A549 (cell line): Measurements from ENCODE around the gene VDAC2. TPM values are rescaled to one million over a fixed set of nuclear protein-coding genes. Genes with fewer than 3 reads are reported as not detected.
A peak's percentile ranks its signal among the peaks of the same experiment; 100 is the strongest.

Experiments
- ATAC-seq, 2 experiments: fragments of 200-7000 bp in 1 of 2; fragments of >200 bp in 1 of 2; cut with Nextera tagmentation in 1 of 2; cut with Tn5 transposase in 1 of 2; 3 replicates each; pipeline versions ENCODE4 v1.8.0 to v1.9.1; 2018 to 2020; ENCODE audit warnings: mild to moderate bottlenecking in 1 of 2, moderate library complexity in 1 of 2
- CTCF ChIA-PET: fragments of 300-600 bp; sonication (Branson Sonifier 250); formaldehyde crosslinking; extraction: SDS; loops from one replicate; lab custom pipeline; 2021; ENCODE audit warnings: antibody characterized with exemption, inconsistent platforms; lab: Yijun Ruan, JAX
- POLR2A ChIA-PET: fragments of 350-600 bp; formaldehyde crosslinking; extraction: SDS; loops from one replicate; lab custom pipeline; 2021; ENCODE audit warnings: antibody characterized with exemption, inconsistent platforms; lab: Yijun Ruan, JAX
- DNase-seq, 2 experiments: peaks; one replicate each; pipeline versions ENCODE4 v3.0.0 to v3.0.0-alpha.2; 2011 to 2016; ENCODE audit warnings: low read depth in 1 of 2, low spot score in 1 of 2
- FAIRE-seq: peaks from 2 replicates; lab custom pipeline; 2011; peaks lifted over from hg19 to GRCh38; lab: Jason Lieb, UNC
- H3K27ac ChIP-seq, 2 experiments: fragments of >200 bp; sonication (Bioruptor Twin); formaldehyde crosslinking; 3 replicates each; pipeline ENCODE4 v1.5.1; 2016 to 2017
- H3K4me1 ChIP-seq: fragments of >200 bp; sonication (Bioruptor Twin); formaldehyde crosslinking; 3 replicates; pipeline ENCODE4 v1.6.1; 2016
- H3K4me2 ChIP-seq: fragments of >200 bp; sonication (Bioruptor Twin); formaldehyde crosslinking; 3 replicates; pipeline ENCODE4 v1.6.1; 2016
- H3K4me3 ChIP-seq: fragments of >200 bp; sonication (Bioruptor Twin); formaldehyde crosslinking; 3 replicates; pipeline ENCODE4 v1.5.1; 2016
- H3K9me3 ChIP-seq: fragments of >200 bp; sonication (Bioruptor Twin); formaldehyde crosslinking; 3 replicates; pipeline ENCODE4 v1.6.1; 2016
- EP300 ChIP-seq, 2 experiments: fragments of >200 bp; sonication (Bioruptor Twin); formaldehyde crosslinking; IDR thresholded peaks; 2 replicates in 1 of 2; 3 replicates in 1 of 2; pipeline ENCODE4 v1.6.1; 2016 to 2017
- ESRRA ChIP-seq: fragments of 150-350 bp; IDR thresholded peaks from 2 replicates; pipeline ENCODE4 v1.6.1; 2014; ENCODE audit warnings: mild to moderate bottlenecking, low read length, borderline replicate concordance
- FOSB ChIP-seq: fragments of 250-450 bp; sonication (Bioruptor Pico); IDR thresholded peaks from 2 replicates; pipeline ENCODE4 v1.5.0; 2020; ENCODE audit warnings: mild to moderate bottlenecking, moderate library complexity
- FOSL2 ChIP-seq, 2 experiments: fragments of 450-650 bp in 1 of 2; fragments of >200 bp in 1 of 2; sonication (Bioruptor Twin) in 1 of 2; formaldehyde crosslinking; IDR thresholded peaks; 2 replicates each; pipeline versions ENCODE4 v1.5.0 to v1.6.1; 2016 to 2020; ENCODE audit warnings: mild to moderate bottlenecking in 1 of 2, moderate library complexity in 1 of 2
- HOXA7 ChIP-seq: fragments of 250-450 bp; sonication (Bioruptor Pico); IDR thresholded peaks from 2 replicates; pipeline ENCODE4 v1.5.0; 2020; ENCODE audit warnings: mild to moderate bottlenecking, moderate library complexity
- JUN ChIP-seq, 2 experiments: fragments of >200 bp; sonication (Bioruptor Twin); formaldehyde crosslinking; IDR thresholded peaks; 2 replicates in 1 of 2; 3 replicates in 1 of 2; pipeline ENCODE4 v1.6.1; 2016 to 2017
- MAFK ChIP-seq: fragments of 450-650 bp; IDR thresholded peaks from 2 replicates; pipeline ENCODE4 v1.6.1; 2014; ENCODE audit not compliant: partially characterized antibody
- MYC ChIP-seq: IDR thresholded peaks from 2 replicates; pipeline ENCODE4 v1.6.1; 2012; ENCODE audit warnings: mild to moderate bottlenecking, inconsistent platforms, low read length, improper control_type of control experiment, borderline replicate concordance
- NFE2L2 ChIP-seq: fragments of 150-350 bp; conservative IDR thresholded peaks from 2 replicates; pipeline ENCODE4 v1.6.1; 2014; ENCODE audit warnings: low read length
- NPAS2 ChIP-seq: fragments of 250-450 bp; sonication (Bioruptor Pico); IDR thresholded peaks from 2 replicates; pipeline ENCODE4 v1.8.0; 2022; ENCODE audit warnings: mild to moderate bottlenecking, moderate library complexity, borderline replicate concordance
- PHF8 ChIP-seq: fragments of 200-600 bp; sonication (generic); IDR thresholded peaks from 2 replicates; pipeline ENCODE4 v1.6.1; 2016; ENCODE audit warnings: low read depth, mild to moderate bottlenecking, antibody characterized with exemption, moderate library complexity, borderline replicate concordance
- POLR2AphosphoS2 ChIP-seq: conservative IDR thresholded peaks from 2 replicates; pipeline ENCODE4 v1.6.1; 2012; ENCODE audit warnings: low read length, improper control_type of control experiment, inconsistent platforms
- SMC3 ChIP-seq: fragments of >200 bp; sonication (Bioruptor Twin); formaldehyde crosslinking; IDR thresholded peaks from 3 replicates; pipeline ENCODE4 v1.6.1; 2018; ENCODE audit warnings: inconsistent platforms
- TFCP2L1 ChIP-seq: fragments of 250-450 bp; sonication (Bioruptor Pico); IDR thresholded peaks from 2 replicates; pipeline ENCODE4 v1.5.0; 2021; ENCODE audit warnings: mild to moderate bottlenecking
- ZFP36 ChIP-seq: fragments of 450-650 bp; IDR thresholded peaks from 2 replicates; pipeline ENCODE4 v1.6.1; 2014; ENCODE audit warnings: borderline replicate concordance; ENCODE audit not compliant: partially characterized antibody
- WGBS: methylation state at CpG from one replicate; pipeline ENCODE4 v1.1.6; 2017; ENCODE audit errors: missing lambda C conversion rate; 5-methylcytosine and 5-hydroxymethylcytosine counted together
- polyA plus RNA-seq, 4 experiments: library from polyadenylated mRNA; depleted of rRNA in 3 of 4; stranded (reverse); fragments of >200 nt; fragmentation: RNase III in 1 of 4; extraction: RNeasy Plus Mini Kit Qiagen cat#74134 plus additional on column Dnase treatment in 1 of 4; gene quantifications; 2 replicates in 3 of 4; 3 replicates in 1 of 4; pipeline ENCODE4 v1.2.3, GENCODE V29; 2011 to 2017
- TF ChIP-seq, protein P1 (sequence below): fragments of 250-450 bp; sonication (Bioruptor Pico); IDR thresholded peaks from 2 replicates; pipeline ENCODE4 v1.5.0; 2020; ENCODE audit warnings: low read depth, mild to moderate bottlenecking, moderate library complexity
- TF ChIP-seq, protein P2 (sequence below): fragments of >200 bp; sonication (Bioruptor Twin); formaldehyde crosslinking; IDR thresholded peaks from 2 replicates; pipeline ENCODE4 v1.6.1; 2016
- TF ChIP-seq, protein P3 (sequence below): fragments of >200 bp; sonication (Bioruptor Twin); formaldehyde crosslinking; IDR thresholded peaks from 3 replicates; pipeline ENCODE4 v1.5.1; 2016

Gene VDAC2
- polyA plus RNA-seq, 2 of the 4 experiments (the other 2 are of a cell fraction) = 273 to 285 TPM

DNA sequence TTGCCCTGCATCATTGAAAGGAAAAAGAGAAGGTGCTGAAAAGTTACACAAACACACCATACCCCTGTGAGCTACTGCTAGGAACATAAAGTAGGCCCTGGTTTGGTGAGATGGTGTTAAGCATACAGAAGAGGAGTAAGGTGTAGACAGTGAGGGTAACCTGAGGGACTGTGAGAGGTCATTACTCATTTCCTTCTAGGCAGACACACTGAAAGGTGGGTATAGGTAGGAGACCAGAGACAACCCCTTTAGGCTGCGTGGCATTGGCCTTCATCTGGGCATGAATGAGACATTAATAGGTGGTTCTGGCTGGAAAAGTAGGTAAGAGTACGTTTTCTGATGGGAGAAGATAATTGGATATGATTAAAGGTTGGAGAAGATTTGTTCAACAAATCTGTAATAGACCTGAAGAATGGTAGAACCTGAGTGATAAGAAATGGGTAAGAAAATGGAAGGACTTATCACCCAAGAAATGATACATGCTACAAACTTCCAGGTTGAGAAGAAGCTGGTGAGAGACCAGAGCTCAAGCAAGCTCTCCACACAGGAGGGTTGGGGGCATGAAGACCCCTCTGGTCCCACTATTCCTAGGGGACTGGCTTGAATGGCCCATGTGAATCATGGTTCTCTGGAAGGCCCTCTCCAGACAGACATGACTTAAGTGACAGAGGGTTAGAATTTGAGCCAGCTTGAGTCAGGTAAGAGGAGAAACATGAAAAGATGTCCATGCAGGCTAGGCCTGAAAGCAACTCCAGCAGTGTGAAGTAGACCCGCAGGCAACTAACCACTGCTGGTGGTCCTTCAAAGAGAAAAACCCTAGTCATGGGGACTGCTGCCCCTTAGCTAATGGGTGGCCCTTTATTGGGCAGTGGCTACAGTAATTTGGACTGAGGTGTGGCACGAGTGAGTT, 21.3 kb downstream of the VDAC2 start:
- FAIRE-seq (no peak), DNase-seq (no peak), ATAC-seq (no peak)
- TF ChIP-seq PHF8 (no peak), MYC (no peak), JUN (IDR thresholded peaks at IDR 0.05) (peak in 1 of 2 experiments; percentile 13; a peak in 1 of 5 replicates), POLR2AphosphoS2 (peak; percentile 83; the same call in 1 of the 2 replicates), FOSB (CRISPR knock-in tag) (peak; percentile 59; the same call in 1 of the 2 replicates), TFCP2L1 (CRISPR knock-in tag) (peak; percentile 7; the same call in 1 of the 2 replicates), HOXA7 (CRISPR knock-in tag) (peak; percentile 30), NPAS2 (CRISPR knock-in tag) (no peak)
- TF ChIP-seq, protein P1, sequence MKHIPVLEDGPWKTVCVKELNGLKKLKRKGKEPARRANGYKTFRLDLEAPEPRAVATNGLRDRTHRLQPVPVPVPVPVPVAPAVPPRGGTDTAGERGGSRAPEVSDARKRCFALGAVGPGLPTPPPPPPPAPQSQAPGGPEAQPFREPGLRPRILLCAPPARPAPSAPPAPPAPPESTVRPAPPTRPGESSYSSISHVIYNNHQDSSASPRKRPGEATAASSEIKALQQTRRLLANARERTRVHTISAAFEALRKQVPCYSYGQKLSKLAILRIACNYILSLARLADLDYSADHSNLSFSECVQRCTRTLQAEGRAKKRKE = 0 out of 2 replicates have a peak, but pooled peaks have one; percentile 37
- TF ChIP-seq, protein P2, sequence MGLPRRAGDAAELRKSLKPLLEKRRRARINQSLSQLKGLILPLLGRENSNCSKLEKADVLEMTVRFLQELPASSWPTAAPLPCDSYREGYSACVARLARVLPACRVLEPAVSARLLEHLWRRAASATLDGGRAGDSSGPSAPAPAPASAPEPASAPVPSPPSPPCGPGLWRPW = no peak
- no peaks in the 10 kb centered on the region for H3K9me3 ChIP-seq
- no peak overlapping the region for H3K4me2 ChIP-seq
- H3K27ac ChIP-seq = peak overlapping the region in 1 of 2 experiments; percentile 6; a peak in 1 of 6 replicates
- 81% methylated on average over 4 of the region's 4 CpGs for WGBS
- POLR2A ChIA-PET = interaction anchor here (1.0 to 3.3 kb wide), 3 partner anchors 22 to 120 kb away, joined by 4 to 21 read pairs (median 4); partner anchors contain the start of genes SAMD8 and VDAC2
- CTCF ChIA-PET = interaction anchor here (0.9 to 22.8 kb wide), 10 partner anchors 9 to 118 kb away, joined by 3 to 479 read pairs (median 10); partner anchors contain the start of gene VDAC2
- H3K4me3 ChIP-seq = no peak overlapping the region
- H3K4me1 ChIP-seq = peaks cover 54% of the 10 kb centered on the region

DNA sequence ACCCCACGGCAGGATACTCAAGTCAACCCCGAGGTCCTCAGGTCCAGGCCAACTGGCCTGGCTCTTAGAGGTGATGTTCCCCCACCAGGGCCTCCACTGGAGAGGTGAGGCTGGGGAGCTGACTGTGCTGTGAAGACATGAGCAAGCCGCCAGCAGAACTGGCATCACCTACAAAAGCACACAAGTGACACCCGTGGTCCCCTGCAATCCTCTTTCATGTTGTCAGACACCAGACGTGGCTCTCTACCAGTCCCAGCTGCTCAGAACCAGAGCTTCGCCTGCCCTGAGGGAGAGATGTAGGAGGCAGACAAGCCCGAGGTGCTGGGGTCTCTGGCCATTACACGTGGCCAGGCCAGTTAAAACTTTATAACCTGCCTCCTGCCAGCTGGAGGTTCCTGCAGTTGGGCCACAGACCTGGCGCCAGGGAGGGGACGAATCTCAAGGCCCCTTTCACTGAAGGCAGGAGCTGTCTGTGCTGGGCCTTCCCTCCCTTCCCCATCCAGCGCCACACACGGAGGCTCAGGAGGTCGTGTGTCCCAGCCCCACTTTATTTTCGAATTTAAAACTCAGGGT, 22.9 kb downstream of the VDAC2 start:
- Histone ChIP-seq H3K4me3 (peak overlapping the region; percentile 30), H3K9me3 (no peaks in the 10 kb centered on the region), H3K4me1 (peaks cover 38% of the 10 kb centered on the region), H3K27ac (peak overlapping the region; percentile 70 to 98), H3K4me2 (peak overlapping the region; percentile 99)
- POLR2A ChIA-PET = interaction anchor here (1.0 to 3.3 kb wide), 6 partner anchors 8 to 122 kb away, joined by 3 to 21 read pairs (median 4); partner anchors contain the start of genes SAMD8 and VDAC2
- ATAC-seq (peak; percentile 1 to 5), DNase-seq (no peak), FAIRE-seq (no peak)
- 54% methylated on average over 14 of the region's 14 CpGs for WGBS
- TF ChIP-seq ESRRA = no peak
- TF ChIP-seq EP300 (IDR thresholded peaks at IDR 0.05) = no peak
- no peak for TF ChIP-seq FOSL2 (IDR thresholded peaks at IDR 0.05)
- no peak for TF ChIP-seq FOSL2 (CRISPR knock-in tag; IDR thresholded peaks at IDR 0.05)
- no peak for TF ChIP-seq SMC3
- TF ChIP-seq, protein P1 = no peak
- TF ChIP-seq MAFK = no peak
- TF ChIP-seq ZFP36 = no peak
- TF ChIP-seq FOSB (CRISPR knock-in tag) = no peak
- TF ChIP-seq NFE2L2 = no peak
- TF ChIP-seq, protein P3, sequence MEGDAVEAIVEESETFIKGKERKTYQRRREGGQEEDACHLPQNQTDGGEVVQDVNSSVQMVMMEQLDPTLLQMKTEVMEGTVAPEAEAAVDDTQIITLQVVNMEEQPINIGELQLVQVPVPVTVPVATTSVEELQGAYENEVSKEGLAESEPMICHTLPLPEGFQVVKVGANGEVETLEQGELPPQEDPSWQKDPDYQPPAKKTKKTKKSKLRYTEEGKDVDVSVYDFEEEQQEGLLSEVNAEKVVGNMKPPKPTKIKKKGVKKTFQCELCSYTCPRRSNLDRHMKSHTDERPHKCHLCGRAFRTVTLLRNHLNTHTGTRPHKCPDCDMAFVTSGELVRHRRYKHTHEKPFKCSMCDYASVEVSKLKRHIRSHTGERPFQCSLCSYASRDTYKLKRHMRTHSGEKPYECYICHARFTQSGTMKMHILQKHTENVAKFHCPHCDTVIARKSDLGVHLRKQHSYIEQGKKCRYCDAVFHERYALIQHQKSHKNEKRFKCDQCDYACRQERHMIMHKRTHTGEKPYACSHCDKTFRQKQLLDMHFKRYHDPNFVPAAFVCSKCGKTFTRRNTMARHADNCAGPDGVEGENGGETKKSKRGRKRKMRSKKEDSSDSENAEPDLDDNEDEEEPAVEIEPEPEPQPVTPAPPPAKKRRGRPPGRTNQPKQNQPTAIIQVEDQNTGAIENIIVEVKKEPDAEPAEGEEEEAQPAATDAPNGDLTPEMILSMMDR = no peak; the same call in 2 of the 3 replicates
- CTCF ChIA-PET = interaction anchor here (1.0 to 22.8 kb wide), 10 partner anchors 10 to 991 kb away, joined by 3 to 479 read pairs (median 48); partner anchors contain the start of genes SAMD8 and VDAC2
